Fibroblast of lung (primary cell): ENCODE measurements around the gene PMM2. TPM values are rescaled to one million over a fixed set of nuclear protein-coding genes. Genes with fewer than 3 reads are reported as not detected.

Source experiments
- DNase-seq, 2 donors: peaks; one replicate each; pipeline versions ENCODE4 v3.0.0 to v3.0.0-alpha.2; 2010; ENCODE audit warnings: low read depth in 2 of 2
- H2AFZ ChIP-seq: 2 replicates; pipeline ENCODE4 v1.5.1; 2012; ENCODE audit warnings: low read length, control low read depth, inconsistent platforms
- H3K27ac ChIP-seq: 2 replicates; pipeline ENCODE4 v1.5.1; 2011; ENCODE audit warnings: low read length, control low read depth; ENCODE audit not compliant: insufficient read depth
- H3K27me3 ChIP-seq: 2 replicates; pipeline ENCODE4 v1.5.1; 2011; ENCODE audit warnings: mild to moderate bottlenecking, low read length; ENCODE audit not compliant: control insufficient read depth, insufficient read depth
- H3K36me3 ChIP-seq: 2 replicates; pipeline ENCODE4 v1.5.1; 2011; ENCODE audit warnings: low read length; ENCODE audit not compliant: control insufficient read depth, insufficient read depth
- H3K4me1 ChIP-seq: 2 replicates; pipeline ENCODE4 v1.5.1; 2011; ENCODE audit warnings: low read length; ENCODE audit not compliant: control insufficient read depth, insufficient read depth; ENCODE audit errors: extremely low read depth
- H3K4me2 ChIP-seq: 2 replicates; pipeline ENCODE4 v1.5.1; 2011; ENCODE audit warnings: low read length, control low read depth; ENCODE audit not compliant: insufficient read depth; ENCODE audit errors: extremely low read depth
- H3K4me3 ChIP-seq, 4 experiments: fragments of 200-600 bp in 1 of 4; sonication (generic) in 1 of 4; replicated peaks in 1 of 4; 2 replicates each; pipeline ENCODE4 v1.5.1; 2011 to 2016; ENCODE audit warnings: low read length in 4 of 4, low read depth in 3 of 4, mild to moderate bottlenecking in 3 of 4, control low read depth in 2 of 4, inconsistent platforms in 1 of 4, mixed read lengths in 1 of 4; ENCODE audit not compliant: insufficient read depth in 1 of 4; ENCODE audit errors: control extremely low read depth in 1 of 4
- H3K79me2 ChIP-seq: 2 replicates; pipeline ENCODE4 v1.5.1; 2012; ENCODE audit warnings: mild to moderate bottlenecking, low read length, inconsistent platforms; ENCODE audit not compliant: control insufficient read depth, insufficient read depth
- H3K9ac ChIP-seq: 2 replicates; pipeline ENCODE4 v1.5.1; 2011; ENCODE audit warnings: mild to moderate bottlenecking, low read length, control low read depth; ENCODE audit not compliant: insufficient read depth
- H3K9me3 ChIP-seq: 2 replicates; pipeline ENCODE4 v1.5.1; 2012; ENCODE audit warnings: low read depth, low read length; ENCODE audit not compliant: control insufficient read depth, insufficient read depth
- H4K20me1 ChIP-seq: 2 replicates; pipeline ENCODE4 v1.5.1; 2011; ENCODE audit warnings: low read length; ENCODE audit not compliant: control insufficient read depth, insufficient read depth; ENCODE audit errors: extremely low read depth
- EZH2 ChIP-seq: IDR thresholded peaks from 2 replicates; pipeline ENCODE4 v1.5.1; 2012; ENCODE audit warnings: low read length, control low read depth, mild to moderate bottlenecking; ENCODE audit errors: missing control alignments
- polyA plus RNA-seq, 2 donors: library from polyadenylated mRNA; depleted of rRNA in 1 of 2; stranded (reverse) in 1 of 2; unstranded in 1 of 2; fragments of >200 nt; gene quantifications; 2 replicates each; pipeline ENCODE4 v1.2.1, GENCODE V29; 2011 to 2012; ENCODE audit warnings: missing spikeins in 1 of 2
- total RNA-seq: library from RNA; depleted of rRNA; stranded (reverse); fragments of >200 nt; gene quantifications from 2 replicates; pipeline ENCODE4 v1.2.1, GENCODE V29; 2014
- TF ChIP-seq, protein P1 (sequence below), 2 donors: IDR thresholded peaks in 1 of 2; conservative IDR thresholded peaks in 1 of 2; 1 replicate in 1 of 2; 2 replicates in 1 of 2; pipeline ENCODE4 v1.5.1; 2011 to 2012; ENCODE audit warnings: low read length in 2 of 2, control low read depth in 1 of 2, inconsistent platforms in 1 of 2, low read depth in 1 of 2, mild to moderate bottlenecking in 1 of 2

PMM2 gene
- total and polyA plus RNA-seq, 2 donors (not counting 1 experiment from before 2014, with no cell fraction given): 19.5 to 49.3 TPM

DNA sequence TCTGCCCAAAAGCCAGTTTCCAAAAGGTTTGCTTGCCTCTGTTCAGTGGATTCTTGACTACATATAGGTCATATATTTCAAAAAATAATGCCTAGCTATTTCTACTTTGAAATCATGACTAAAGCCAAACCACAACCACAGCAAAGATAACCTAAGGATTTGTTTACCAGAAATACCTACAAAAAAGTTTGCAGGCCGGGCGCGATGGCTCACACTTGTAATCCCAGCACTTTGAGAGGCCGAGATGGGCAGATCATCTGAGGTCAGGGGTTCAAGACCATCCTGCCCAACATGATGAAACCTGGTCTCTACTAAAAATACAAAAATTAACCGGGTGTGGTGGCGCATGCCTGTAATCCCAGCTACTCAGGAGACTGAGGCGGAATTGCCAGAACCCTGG is 56.0 kb downstream of the PMM2 start:
- TF ChIP-seq, protein P1, sequence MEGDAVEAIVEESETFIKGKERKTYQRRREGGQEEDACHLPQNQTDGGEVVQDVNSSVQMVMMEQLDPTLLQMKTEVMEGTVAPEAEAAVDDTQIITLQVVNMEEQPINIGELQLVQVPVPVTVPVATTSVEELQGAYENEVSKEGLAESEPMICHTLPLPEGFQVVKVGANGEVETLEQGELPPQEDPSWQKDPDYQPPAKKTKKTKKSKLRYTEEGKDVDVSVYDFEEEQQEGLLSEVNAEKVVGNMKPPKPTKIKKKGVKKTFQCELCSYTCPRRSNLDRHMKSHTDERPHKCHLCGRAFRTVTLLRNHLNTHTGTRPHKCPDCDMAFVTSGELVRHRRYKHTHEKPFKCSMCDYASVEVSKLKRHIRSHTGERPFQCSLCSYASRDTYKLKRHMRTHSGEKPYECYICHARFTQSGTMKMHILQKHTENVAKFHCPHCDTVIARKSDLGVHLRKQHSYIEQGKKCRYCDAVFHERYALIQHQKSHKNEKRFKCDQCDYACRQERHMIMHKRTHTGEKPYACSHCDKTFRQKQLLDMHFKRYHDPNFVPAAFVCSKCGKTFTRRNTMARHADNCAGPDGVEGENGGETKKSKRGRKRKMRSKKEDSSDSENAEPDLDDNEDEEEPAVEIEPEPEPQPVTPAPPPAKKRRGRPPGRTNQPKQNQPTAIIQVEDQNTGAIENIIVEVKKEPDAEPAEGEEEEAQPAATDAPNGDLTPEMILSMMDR (conservative IDR thresholded peaks at IDR 0.05 in 1 of 2, IDR thresholded peaks at IDR 0.05 in 1 of 2; ENCODE audit: low read depth in 1 of 2, low read length in 2 of 2): no peak
- TF ChIP-seq EZH2: no peak
- H3K27ac ChIP-seq: no peak overlapping the region

DNA sequence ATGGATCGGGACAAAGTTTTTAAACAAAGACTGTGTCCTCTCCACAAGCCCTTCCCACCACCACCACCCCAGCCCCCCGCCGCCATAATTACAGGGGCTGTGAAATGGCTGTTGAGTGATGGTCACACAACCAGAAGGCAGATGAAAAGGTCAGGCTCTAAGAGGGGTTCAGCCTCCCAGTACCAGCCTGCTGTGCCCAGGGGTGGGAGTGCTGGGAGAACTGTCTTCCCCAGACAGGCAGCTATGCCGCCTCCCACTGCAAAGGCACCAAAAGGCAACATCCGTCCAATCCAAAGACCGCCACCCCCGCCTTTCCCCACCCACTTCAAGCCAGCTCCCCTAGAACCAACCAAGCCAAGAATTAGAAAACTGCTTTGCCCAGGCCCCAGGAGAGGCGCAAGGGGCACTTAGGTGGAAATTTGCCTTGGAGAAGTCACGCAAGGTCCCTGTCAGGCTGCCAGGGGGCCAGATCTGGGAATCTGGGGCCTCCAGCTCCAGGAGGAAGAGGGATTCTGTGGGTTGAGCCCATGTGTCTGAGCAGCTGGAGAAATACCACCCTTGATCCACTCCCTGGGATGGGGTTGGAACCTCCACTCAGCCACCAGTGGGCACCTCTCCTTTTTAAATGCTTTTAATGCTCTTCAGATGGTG is 56.8 kb downstream of the PMM2 start:
- Histone ChIP-seq H3K27me3 (no peaks in the 10 kb centered on the region), H4K20me1 (no peaks in the 10 kb centered on the region), H3K4me1 (peaks cover 12% of the 10 kb centered on the region), H3K4me2 (no peak overlapping the region), H2AFZ (no peak overlapping the region), H3K36me3 (peaks cover 30% of the 10 kb centered on the region), H3K27ac (no peak overlapping the region), H3K9me3 (no peaks in the 10 kb centered on the region), H3K79me2 (peaks cover 14% of the 10 kb centered on the region), H3K9ac (no peak overlapping the region), H3K4me3 (no peak overlapping the region)
- TF ChIP-seq EZH2: no peak
- TF ChIP-seq, protein P1 (conservative IDR thresholded peaks at IDR 0.05 in 1 of 2, IDR thresholded peaks at IDR 0.05 in 1 of 2; ENCODE audit: low read depth in 1 of 2, low read length in 2 of 2): no peak
- DNase-seq: no peak

More for the DNA sequence above, 56.0 kb downstream of the PMM2 start:
- Histone ChIP-seq H2AFZ (no peak overlapping the region), H3K9me3 (no peaks in the 10 kb centered on the region), H3K27me3 (no peaks in the 10 kb centered on the region), H3K36me3 (peaks cover 31% of the 10 kb centered on the region), H3K4me3 (no peak overlapping the region), H3K9ac (no peak overlapping the region), H4K20me1 (no peaks in the 10 kb centered on the region), H3K79me2 (peaks cover 6% of the 10 kb centered on the region), H3K4me1 (peaks cover 20% of the 10 kb centered on the region), H3K4me2 (no peak overlapping the region)
- no peak for DNase-seq

DNA sequence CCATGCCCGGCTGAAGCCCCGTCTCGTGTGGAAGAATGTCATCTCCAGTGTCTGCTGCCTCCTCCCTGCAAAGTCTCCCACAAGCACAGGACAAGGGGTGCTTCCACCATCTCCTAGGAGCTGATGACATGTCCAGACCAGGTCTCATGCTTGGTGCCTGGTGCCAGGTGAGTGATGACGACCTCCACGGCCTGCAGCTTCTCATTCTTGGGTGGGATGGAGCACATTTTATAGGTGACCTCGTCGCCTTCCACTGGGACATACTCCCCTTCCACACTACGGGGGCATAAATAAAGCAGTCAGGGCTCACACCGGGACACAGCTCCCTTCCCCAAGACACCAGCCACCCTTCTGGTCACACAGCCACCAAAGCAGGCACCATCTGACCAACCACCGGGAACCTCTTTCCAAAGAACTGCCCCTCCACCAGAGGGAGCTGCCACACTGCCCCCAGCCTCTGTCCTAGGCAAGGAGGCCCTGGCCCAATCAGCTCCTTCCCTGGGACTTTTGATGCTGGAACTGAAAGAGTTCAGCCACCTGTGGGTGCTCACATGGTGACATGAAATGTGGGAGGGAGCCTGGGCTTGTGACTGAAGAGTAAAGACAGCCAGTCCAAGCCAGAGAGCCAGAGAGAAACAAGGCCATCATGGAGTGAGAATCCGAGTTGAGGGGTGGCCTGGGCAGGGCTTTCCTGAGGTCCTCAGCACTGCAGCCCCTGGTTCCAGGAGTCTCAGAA is 57.6 kb downstream of the PMM2 start:
- Histone ChIP-seq H3K79me2 (peaks cover 17% of the 10 kb centered on the region), H3K4me1 (peaks cover 8% of the 10 kb centered on the region), H3K27me3 (no peaks in the 10 kb centered on the region), H2AFZ (no peak overlapping the region), H3K27ac (no peak overlapping the region), H3K9me3 (no peaks in the 10 kb centered on the region), H3K9ac (no peak overlapping the region), H3K4me2 (no peak overlapping the region), H4K20me1 (no peaks in the 10 kb centered on the region), H3K4me3 (no peak overlapping the region), H3K36me3 (peaks cover 24% of the 10 kb centered on the region)
- no peak for DNase-seq
- TF ChIP-seq EZH2: no peak
- TF ChIP-seq, protein P1 (conservative IDR thresholded peaks at IDR 0.05 in 1 of 2, IDR thresholded peaks at IDR 0.05 in 1 of 2; ENCODE audit: low read depth in 1 of 2, low read length in 2 of 2): peak in 1 of 2 donors; percentile 23
